AG04449 (cell line): ENCODE results near the gene TCEA2.

Experiments used
- CTCF ChIA-PET: fragments of 350-600 bp; formaldehyde crosslinking; extraction: SDS; loops from one replicate; lab custom pipeline; 2021; ENCODE audit warnings: antibody characterized with exemption; lab: Yijun Ruan, JAX
- POLR2A ChIA-PET: fragments of 400-600, 350-600 bp; formaldehyde crosslinking; extraction: SDS; loops from one replicate; lab custom pipeline; 2020; ENCODE audit warnings: antibody characterized with exemption, inconsistent platforms; lab: Yijun Ruan, JAX
- DNase-seq: peaks from one replicate; pipeline ENCODE4 v3.0.0-alpha.2; 2010; ENCODE audit warnings: low read depth, low spot score
- H3K4me3 ChIP-seq: 2 replicates; pipeline ENCODE4 v1.5.1; 2011; ENCODE audit warnings: low read depth, mild to moderate bottlenecking, control low read depth, low read length
- TF ChIP-seq, protein P1 (sequence below): IDR thresholded peaks from one replicate; pipeline ENCODE4 v1.5.1; 2011; ENCODE audit warnings: mild to moderate bottlenecking, moderate library complexity, low read length, control low read depth, inconsistent platforms; ENCODE audit not compliant: insufficient read depth; ENCODE audit errors: missing control alignments

Gene TCEA2

DNA sequence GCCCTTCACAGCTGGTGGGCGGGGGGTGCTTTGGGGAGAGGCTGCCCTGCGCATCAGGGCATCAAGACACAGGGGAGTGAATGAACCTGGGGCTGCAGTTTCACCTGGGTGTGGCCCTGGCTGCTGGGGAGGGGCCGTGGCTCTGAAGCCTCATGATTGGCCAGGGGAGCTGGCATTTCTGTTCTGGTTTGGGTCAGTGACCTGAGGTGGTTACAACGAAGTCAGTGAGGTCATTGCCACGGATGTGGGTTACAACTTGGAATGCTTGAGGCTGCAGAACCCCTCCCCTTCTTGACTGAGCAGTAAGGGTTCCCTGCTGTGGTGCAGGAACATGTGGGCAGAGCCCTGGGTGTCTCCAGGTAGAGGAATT, 3.0 kb downstream of the TCEA2 start:
- ChIA-PET POLR2A (interaction anchor here (1.0 kb wide), 1 partner anchor 14 kb away, joined by 3 read pairs; the partner anchor contains the start of genes OPRL1 and RGS19), CTCF (interaction anchor here (0.8 to 1.6 kb wide), 5 partner anchors 8 to 55 kb away, joined by 3 to 4 read pairs (median 3); partner anchors contain the start of gene LKAAEAR1)
- TF ChIP-seq, protein P1, sequence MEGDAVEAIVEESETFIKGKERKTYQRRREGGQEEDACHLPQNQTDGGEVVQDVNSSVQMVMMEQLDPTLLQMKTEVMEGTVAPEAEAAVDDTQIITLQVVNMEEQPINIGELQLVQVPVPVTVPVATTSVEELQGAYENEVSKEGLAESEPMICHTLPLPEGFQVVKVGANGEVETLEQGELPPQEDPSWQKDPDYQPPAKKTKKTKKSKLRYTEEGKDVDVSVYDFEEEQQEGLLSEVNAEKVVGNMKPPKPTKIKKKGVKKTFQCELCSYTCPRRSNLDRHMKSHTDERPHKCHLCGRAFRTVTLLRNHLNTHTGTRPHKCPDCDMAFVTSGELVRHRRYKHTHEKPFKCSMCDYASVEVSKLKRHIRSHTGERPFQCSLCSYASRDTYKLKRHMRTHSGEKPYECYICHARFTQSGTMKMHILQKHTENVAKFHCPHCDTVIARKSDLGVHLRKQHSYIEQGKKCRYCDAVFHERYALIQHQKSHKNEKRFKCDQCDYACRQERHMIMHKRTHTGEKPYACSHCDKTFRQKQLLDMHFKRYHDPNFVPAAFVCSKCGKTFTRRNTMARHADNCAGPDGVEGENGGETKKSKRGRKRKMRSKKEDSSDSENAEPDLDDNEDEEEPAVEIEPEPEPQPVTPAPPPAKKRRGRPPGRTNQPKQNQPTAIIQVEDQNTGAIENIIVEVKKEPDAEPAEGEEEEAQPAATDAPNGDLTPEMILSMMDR = no peak
- H3K4me3 ChIP-seq = no peak overlapping the region
- no peak for DNase-seq

DNA sequence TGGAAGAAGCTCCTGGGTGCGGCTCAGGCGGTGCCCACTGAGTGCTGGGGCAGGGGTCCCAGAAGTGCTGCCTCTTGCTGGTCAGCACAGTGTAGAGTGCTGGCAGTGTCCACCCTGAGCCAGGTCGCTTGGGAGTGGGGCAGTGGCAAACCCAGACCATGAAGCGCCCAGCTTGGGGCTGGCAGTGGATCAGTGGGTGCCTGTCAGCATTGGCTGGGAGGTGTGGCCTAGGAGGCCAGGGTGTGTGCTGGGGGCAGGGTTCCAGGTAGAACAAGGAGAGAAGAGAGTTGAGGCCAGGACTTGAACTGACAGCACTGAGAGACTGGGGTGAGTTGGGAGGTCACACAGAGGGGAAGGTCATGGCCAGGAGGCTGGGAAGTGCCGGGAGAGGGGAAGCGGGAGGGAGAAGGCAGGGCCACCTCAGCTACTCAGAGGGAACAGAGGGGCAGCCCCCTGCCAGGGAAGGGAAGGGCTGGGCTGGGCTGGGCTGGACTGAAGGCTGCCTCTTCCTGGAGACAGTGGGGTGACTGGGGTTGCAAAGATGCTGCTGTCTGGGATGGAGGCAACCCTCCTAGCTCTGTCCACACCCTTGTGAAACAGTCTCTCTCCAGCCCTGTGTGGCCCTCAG, 4.1 kb downstream of the TCEA2 start:
- ChIA-PET POLR2A (interaction anchor here (0.8 kb wide), 1 partner anchor 94 kb away, joined by 3 read pairs; no protein-coding TSS in a partner anchor), CTCF (interaction anchor here (1.0 to 2.1 kb wide), 4 partner anchors 8 to 16 kb away, joined by 3 to 6 read pairs (median 4); partner anchors contain the start of genes LKAAEAR1, OPRL1 and RGS19)
- no peak for DNase-seq
- TF ChIP-seq, protein P1 = no peak
- no peak overlapping the region for H3K4me3 ChIP-seq

DNA sequence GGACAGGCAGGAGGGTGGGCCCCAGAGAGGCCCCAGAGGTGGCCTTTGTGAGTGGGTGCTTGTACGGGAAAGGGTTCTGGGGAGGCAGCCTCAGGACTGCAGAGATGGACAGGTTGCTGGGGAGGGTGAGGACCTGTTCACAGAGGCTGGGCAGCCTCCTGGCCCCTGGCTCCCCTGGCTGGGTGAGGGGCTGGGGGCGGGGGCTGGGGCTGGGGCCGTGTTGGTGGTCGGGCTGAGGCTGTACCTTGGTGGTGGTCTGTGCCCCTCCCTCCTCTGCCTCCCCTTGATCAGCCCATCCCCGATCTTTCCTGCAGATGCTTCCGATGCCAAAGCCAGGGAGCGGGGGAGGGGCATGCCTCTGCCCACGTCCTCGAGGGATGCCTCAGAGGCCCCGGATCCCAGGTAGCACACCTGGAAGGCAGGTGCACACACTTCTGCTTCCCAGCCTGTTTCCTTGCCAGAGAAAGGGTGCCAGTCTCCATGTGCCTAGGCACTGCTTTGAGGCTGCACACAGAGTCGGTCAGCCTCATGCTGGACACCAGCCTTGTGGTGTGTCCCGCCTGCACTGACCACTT, 4.8 kb downstream of the TCEA2 start:
- ChIA-PET POLR2A (no interaction called here), CTCF (interaction anchor here (0.7 to 2.1 kb wide), 4 partner anchors 7 to 29 kb away, joined by 3 to 6 read pairs (median 4); partner anchors contain the start of genes LKAAEAR1, OPRL1 and RGS19)
- DNase-seq = no peak
- TF ChIP-seq, protein P1 = no peak
- H3K4me3 ChIP-seq = no peak overlapping the region

DNA sequence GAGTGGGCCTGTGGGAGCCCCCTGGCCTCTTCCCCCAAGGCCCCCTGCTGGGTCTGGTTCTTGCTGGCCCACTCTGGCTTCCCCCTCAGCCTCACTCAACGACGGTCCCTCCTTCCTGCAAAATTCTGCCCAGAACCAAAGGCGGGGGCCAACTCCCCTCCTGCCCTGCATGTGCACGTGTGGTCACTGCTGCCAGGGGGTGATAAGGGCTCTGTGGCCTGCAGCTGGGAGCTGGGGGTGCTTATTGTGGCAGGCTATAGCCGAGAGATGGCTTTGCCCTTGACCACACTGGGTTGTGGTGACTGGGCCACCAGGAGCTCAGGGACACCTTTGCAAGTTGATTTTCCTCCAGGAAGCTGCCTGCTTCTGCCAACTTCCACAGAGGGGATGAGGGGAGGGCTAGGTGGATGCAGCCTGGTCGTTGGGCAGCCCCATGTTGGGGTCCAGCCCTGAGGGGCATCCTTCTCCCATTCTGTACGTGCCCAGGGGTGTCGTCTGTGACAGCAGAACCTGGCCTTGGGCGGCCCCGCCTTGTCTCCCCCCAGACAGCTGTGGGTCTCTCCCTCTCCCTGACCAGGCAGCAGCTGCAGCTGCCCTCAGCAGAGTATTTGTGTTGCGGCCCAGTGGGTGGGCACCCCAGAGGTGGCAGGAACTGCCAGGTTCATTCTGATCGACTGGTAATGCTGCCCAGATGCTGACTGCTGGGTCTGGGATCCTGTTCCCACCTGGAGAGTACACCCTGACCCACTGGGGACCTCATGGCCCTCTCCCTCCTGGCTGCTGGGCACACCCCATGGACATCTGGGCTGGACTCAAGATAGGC, 5.6 kb downstream of the TCEA2 start:
- DNase-seq = no peak
- POLR2A ChIA-PET = interaction anchor here (1.3 kb wide), 1 partner anchor 10 kb away, joined by 7 read pairs; the partner anchor contains the start of genes OPRL1 and RGS19
- CTCF ChIA-PET = interaction anchor here (0.7 to 2.1 kb wide), 8 partner anchors 9 to 30 kb away, joined by 3 to 6 read pairs (median 4); partner anchors contain the start of genes LKAAEAR1, OPRL1 and RGS19

DNA sequence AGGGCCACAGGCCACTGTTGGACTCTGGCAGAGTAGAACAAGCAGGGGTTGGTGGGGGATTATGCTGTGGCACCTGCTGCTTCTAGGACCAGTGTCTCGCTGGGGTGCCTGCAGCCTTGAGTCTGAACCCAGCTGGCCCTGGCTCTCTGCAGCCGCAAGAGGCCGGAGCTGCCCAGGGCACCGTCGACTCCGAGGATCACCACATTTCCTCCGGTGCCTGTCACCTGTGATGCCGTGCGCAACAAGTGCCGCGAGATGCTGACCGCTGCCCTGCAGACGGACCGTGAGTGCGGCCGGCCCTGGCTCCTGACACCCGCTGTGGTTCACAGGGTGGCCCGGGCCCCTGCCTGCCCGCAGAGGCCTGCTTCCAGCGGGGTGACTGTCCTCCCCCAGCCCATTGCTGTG, 6.2 kb downstream of the TCEA2 start:
- H3K4me3 ChIP-seq = no peak overlapping the region
- POLR2A ChIA-PET = interaction anchor here (1.3 kb wide), 1 partner anchor 10 kb away, joined by 7 read pairs; the partner anchor contains the start of genes OPRL1 and RGS19
- DNase-seq = no peak
- TF ChIP-seq, protein P1 = no peak
- CTCF ChIA-PET = interaction anchor here (0.7 to 2.1 kb wide), 8 partner anchors 9 to 51 kb away, joined by 3 to 6 read pairs (median 4); partner anchors contain the start of genes LKAAEAR1, OPRL1 and RGS19

More for the DNA sequence above, 5.6 kb downstream of the TCEA2 start:
- no peak overlapping the region for H3K4me3 ChIP-seq
- TF ChIP-seq, protein P1 = no peak
